ENCODE results near the gene ATP10D.
"Not testable (repeated sequence)": the region's sequence is repeated elsewhere in the genome, so short reads cannot be mapped to it uniquely, and the experiment has no call there.

The ATP10D gene

DNA sequence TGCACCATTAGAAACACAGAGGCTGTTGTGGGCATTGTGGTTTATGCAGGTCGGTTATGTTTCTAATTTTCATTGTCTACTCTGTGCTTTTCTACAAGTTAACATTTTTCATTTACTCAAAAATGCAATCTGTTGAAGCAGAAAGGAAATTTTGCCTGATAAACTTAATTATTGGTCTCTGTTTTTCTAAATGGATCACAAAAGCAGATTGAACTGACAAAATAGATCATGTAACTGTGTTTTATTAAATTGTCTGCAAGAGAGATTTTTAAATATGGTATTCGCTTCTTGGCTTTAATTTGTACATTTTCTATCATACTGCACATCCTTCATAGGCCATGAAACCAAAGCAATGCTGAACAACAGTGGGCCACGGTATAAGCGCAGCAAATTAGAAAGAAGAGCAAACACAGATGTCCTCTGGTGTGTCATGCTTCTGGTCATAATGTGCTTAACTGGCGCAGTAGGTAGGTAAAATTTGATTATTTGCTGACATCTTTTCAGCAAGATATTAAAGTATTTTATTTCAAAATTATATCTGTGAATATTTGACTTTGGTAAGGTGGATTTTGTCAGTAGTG is 50.6 kb downstream of the ATP10D start:
- DNase-seq (ENCODE audit: low spot score) = no peak

DNA sequence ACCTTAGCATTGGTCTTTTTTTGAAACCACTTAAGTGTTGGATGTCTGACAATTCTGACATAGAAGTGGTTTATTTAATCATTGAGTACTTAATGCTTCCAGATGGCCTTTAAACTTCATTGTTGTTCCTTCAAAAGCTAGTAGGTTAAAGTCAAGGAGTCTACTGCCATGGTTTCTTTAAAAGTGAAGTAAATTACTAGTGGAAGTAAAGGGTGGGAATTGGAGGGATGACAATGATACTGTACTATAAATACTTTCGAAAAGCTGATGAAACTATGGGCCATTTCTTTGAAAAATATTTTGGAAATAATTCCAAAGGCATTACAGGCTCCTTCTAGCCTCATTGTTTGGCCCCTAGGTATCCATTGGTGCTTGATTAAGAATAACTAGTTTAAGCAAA is 51.9 kb downstream of the ATP10D start:
- DNase-seq (ENCODE audit: low spot score) = no peak

DNA sequence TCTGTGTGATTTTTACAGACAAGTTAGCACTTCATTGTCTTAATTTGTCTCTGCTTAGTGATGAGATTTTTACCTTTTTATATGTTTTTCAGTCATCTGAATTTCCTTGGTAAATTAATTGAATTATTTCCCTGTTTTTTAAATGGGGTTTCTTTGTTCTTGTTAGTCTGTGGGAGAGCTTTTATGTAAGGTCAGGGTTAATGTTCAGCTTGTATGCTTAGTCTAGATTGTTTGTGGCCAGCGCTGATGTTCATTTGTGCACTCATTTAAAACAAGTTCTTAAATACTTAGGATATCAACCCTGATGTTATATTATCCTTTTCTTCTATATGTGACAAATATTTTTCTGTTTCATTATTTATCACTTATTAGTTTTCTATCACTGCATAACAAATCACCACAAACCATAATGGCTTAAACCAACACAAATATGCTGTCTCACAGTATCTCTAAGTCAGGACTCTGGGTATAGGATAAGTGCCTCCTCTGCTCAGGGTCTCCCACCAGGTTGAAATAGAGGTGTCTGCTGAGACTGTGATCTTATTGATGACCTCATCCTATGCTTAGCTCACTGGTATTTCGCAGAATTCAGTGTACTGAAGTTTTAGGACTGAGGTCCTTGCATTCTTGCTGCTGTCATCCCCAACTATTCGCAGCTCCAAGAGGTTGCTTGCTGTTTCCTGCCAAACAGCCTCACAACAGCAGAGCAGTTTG is 53.2 kb downstream of the ATP10D start:
- no peak for DNase-seq (ENCODE audit: low spot score)

DNA sequence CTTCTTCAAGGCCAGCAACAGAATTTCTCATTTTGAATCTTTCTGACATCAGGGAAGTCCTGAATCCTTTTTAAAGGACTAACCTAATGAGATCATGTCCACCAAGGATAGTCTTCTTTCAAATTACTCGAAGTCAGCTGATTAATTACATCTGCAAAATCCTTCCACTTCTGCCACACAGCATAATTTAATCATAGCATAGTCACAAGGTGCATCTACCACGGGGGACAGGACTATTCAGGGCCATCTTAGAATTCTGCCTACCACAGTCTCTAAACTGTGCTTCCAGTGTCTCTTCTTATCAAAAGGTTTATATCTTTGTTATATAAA is 53.7 kb downstream of the ATP10D start:
- no peak for DNase-seq (ENCODE audit: low spot score)

DNA sequence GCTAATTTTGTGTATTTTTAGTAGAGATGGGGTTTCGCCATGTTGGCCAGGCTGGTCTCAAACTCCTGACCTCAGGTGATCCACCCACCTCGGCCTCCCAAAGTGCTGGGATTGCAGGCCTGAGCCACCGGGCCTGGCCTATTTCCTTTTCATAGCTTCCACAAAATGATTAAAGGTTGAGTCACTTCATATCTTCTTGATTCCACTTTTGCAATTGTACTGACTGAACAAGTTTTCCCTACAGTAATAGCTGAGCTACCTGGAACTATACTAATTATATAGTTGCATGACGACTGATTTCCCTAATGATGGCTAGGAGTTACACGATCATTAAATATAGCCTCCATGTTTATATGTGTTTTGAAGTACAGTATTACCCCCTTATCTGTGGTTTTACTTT is 57.6 kb downstream of the ATP10D start:
- not testable (repeated sequence) for DNase-seq (ENCODE audit: low spot score)

DNA sequence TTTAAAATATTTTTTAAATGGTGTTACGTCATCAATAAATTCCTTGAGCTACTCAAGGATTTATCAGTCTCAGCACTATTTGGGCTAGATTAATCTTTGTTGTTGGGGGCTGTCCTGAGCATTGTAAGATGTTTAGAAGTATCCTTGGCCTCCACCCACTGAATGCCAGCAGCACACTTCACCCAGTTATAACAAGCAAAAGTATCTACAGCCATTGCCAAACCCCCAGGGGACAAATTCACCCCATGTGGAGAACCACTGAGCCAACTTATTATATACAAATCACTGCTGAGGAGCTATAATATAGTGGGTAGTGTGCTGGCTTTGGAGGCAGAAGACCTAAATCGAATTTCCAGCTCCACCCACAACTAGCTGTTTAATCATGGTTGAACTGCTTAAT is 58.3 kb downstream of the ATP10D start:
- DNase-seq (ENCODE audit: low spot score) = no peak

DNA sequence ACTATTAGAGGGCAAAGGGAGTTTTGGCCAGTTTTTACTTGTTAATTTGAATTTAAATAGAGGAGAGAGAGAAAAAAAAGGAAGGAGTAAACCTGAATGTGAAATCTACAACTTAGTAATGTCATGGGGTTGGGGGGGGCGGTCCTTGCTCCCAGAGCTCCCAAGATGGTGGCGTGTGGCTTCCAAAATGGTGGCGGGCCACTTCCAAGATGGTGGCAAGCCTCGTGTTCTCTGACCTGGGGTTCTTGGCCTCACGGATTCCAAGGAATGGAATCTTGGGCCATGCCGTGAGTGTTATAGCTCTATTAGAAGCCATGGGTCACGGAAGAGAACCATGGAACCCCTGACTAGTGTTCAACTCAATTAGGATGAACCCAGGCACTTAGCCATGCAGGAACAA is 65.3 kb downstream of the ATP10D start:
- not testable (repeated sequence) for DNase-seq (ENCODE audit: low spot score)

DNA sequence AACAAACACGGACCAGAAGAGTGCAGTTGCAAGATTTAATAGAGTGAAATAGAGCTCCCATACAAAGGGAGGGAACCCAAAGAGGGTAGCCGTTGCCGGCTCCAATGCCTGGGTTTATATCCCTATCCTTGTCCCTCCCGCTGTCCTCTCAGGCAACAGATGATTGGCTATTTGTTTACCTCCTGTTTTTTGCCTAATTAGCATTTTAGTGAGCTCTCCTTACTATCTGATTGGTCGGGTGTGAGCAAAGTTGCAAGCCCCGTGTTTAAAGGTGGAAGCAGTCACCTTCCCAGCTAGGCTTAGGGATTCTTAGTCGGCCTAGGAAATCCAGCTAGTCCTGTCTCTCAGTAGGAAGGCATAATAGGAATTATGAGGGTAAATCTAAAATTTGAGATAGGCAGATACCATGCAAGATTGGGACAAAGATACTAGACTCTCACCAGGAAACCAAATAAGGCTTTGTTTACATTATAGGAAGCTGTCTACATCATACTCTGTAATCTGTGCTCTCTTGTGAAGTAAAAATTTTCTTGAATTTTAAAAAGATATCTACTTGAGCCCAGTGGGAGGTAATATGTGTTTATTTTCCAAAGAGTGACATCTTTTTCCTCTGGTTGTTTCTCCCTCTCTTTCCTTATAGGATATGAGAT is 65.9 kb downstream of the ATP10D start:
- no peak for DNase-seq (ENCODE audit: low spot score)

DNA sequence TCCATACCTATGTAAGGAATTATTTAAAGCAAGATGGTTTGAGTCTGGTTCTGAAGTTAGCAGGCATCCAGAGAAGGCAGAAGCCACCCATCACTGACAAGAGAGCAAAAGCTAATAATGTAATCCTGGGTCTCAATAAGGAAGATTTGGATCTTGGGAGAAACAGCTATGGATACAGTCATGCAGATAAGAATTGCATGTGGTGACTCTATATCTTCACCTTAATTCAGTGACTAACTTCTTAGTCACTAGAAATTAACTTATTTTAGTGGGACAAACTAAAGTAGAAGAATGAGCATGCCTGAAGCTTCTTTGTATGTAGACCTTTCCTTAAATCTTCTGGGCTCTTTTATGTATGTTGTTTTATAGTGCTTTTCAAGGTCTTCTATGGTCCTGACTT is 66.6 kb downstream of the ATP10D start:
- no peak for DNase-seq (ENCODE audit: low spot score)

DNA sequence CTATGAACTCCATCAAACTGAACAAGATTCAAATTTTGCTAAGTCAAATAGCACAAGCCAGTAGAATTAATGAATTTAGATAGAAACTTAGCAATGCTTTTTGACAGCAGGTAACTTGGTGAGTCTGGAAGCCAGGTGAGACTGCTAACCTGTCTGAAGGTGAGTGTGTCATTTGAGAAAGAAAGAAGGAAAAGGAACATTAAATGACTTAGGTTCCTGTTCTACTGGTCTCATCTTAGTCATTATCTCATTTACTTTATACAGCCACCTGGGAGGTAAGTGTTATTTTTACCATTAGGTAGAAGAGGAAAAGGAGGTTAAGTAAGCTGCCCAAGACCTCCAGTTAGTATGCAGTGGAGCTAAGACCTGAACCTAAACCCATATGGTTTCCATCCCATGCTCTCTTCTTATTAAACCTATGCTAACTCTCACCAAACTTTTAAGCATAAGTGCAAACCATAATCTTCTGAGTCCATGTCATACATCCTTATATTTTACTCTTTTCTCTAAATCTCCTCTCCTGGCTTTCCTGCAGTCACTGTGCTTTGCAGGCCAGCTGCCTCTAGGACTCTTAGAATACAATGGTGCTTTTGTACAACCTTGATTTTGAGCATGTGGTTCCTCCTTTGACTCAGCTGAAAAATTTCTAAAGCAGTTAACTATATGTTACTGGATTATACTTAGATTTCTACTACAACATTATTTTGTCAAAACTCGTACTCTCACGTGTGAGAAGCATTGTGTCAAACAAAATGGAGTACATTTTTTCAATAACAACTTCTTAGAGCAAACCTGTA is 68.5 kb downstream of the ATP10D start:
- no peak for DNase-seq (ENCODE audit: low spot score)

DNA sequence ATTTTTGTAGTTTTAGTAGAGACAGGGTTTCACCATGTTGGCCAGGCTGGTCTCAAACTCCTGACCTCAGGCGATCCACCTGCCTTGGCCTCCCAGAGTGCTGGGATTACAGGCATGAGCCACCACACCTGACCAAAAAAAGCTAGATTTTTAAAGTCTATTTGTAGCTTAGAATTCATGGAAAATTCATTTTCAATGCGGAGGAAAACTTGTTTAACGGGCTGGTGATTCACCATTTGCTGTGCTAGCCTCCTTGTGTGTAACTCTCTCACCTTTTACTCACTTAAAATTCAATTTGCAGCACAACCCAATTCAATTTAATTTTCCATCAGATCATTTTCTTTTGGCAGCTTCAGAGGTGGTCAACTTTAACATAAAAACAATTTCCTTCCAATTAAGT is 70.8 kb downstream of the ATP10D start:
- DNase-seq (ENCODE audit: low spot score) = not testable (repeated sequence)

DNA sequence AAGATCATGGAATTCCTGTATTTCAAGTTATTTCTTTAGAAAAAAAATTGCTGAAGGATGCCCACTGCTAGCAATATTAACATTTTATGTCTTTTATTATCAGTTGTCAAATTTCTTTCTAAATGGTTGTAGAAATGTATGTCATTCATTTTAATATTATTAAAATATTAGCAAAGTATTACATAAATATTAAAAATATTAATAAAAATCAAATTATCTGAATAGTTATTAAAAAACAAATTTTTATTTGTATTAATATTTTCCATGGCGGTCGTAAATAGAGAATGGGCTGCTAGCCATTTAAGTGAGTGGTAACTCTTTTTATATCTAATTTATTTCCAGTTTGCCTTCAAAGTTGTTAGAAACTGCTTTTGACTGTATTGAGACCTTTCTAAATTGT is 72.2 kb downstream of the ATP10D start:
- no peak for DNase-seq (ENCODE audit: low spot score)

DNA sequence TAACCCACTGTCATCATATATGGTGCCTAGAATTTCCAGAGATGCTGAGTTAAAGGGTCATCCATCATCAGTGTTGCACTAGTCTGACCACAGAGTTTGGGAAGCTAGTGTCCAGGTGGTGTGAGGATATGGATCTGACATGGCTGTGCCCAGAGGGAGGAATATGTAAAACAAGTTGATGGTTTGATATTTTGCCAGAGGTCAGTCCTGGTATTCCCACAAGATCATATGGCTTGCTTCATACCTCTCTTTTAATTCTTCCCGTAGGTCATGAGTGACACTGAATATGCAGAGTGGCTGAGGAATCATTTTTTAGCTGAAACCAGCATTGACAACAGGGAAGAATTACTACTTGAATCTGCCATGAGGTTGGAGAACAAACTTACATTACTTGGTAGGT is 75.6 kb downstream of the ATP10D start:
- no peak for DNase-seq (ENCODE audit: low spot score)

DNA sequence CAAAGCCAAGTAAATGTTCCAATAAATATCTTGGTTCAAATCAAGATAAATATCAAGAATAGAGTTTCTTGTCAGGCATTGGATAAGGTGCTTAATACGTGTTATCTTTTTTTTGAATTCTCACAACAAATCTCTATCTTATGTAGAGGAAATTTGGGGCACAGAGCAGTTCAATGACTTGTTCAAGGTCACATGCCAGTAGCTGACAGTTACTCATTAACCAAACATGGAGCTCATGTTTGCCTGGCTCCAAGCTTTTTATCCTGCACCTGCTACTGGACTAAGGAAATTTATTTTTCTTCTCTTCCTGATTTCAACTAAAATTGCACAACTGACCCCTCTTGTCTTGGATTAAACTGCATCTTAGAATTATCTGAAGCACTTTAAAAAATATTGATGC is 76.3 kb downstream of the ATP10D start:
- DNase-seq (ENCODE audit: low spot score) = no peak

DNA sequence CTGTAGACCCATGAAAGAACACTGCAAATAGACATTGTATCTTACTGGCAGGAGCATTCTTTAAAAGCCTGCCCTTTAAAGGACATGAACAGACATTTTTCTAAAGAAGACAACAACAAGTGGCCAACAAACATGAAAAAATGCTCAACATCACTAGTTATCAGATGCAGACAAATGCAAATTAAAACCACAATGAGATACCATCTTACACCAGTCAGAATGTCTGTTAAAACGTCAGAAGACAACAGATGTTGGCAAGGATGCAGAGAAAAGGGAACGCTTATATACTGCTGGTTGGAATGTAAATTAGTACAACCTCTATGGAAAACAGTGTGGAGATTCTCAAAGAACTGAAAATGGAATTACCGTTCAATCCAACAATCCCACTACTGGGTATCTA is 77.2 kb downstream of the ATP10D start:
- no peak for DNase-seq (ENCODE audit: low spot score)

DNA sequence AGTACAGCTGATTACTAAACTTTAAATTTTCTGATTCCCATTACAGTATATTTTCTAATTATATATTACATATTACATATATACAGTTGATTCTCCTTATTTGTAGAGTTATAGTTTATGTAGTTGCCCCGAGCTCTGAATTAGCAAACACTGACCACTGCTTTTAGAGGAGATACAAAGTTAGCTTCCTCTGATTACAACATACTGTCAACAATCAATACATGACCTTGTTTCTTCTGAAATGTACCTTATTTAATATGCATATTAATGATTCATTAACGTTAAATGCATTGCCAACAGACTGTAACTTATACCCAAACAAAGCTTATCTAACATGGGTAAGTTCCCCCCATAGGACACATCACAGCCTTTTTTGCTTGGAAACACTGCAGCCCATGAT is 81.5 kb downstream of the ATP10D start:
- no peak for DNase-seq (ENCODE audit: low spot score)

DNA sequence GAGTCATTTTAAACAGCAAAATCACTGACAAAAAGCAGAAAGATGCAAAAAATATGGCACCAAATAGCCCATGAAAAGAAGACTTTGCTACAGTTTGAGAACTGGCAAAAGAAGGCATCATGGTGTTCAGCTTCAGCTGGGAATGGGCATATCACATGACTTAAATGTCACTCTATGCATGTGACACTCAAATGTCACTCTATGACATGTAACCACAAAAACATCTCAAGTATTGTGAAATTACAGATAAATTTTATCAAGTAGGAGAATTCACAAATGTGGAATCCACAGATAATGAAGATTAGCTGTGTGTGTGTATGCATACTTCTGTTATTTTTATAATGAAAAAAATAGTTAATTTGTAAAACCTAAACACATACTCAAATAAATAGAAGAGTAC is 81.9 kb downstream of the ATP10D start:
- no peak for DNase-seq (ENCODE audit: low spot score)

DNA sequence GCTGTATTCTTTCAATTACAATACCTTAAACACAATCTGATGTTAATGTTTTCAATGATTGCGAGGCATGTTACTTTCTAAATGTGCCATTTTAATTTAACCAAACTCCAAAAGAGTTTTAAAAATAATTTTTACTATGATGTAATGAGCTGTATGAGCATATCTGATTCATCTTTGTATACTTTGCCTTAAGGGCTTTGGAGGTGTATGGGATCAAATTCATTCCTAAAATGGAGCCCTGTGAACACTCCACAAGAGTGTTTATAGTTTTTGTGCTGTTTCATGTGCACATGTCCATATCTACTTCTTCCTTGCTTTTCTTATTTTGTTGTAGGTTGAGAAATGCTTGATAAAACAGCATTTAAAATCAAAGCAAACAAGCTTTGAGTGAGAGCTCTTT is 82.4 kb downstream of the ATP10D start:
- no peak for DNase-seq (ENCODE audit: low spot score)

DNA sequence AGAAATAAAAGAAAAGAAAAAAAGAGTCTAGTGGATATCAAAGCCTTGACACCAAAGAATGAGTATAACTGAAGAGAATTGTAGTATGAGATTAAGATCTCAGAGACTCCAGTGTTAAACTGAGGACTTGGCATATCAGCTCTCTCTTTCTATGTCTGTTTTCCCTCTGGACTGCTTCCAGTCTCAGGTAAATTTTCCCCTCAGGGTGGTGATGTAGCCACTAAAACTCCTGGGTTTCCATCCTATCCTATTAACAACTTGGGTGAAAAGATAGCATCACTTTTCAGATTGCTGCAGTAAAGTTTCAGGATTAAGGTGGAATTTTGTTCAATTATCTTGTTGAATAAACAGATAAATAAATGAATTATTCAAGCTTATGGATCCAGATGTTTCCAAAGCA is 85.7 kb downstream of the ATP10D start:
- no peak for DNase-seq (ENCODE audit: low spot score)

DNA sequence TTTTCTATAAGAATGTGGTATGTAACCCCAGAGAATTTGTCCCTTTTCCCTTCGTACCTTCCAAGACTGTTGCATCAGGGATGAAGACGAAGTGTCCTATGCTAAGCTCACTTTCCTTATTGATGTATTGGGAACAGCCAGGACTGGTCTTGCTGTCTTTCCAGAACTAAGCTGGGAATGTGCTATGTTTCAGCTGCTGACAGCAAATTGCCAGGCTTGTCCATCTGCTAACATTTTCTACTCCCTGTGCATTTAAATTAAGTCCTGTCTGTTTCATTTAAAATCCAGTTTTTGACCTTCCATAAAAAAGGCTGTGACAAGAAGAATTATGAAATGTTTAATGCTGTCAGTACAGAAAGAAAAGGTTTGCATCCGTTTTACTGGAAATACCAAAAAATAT is 87.9 kb downstream of the ATP10D start:
- DNase-seq (ENCODE audit: low spot score) = no peak

DNA sequence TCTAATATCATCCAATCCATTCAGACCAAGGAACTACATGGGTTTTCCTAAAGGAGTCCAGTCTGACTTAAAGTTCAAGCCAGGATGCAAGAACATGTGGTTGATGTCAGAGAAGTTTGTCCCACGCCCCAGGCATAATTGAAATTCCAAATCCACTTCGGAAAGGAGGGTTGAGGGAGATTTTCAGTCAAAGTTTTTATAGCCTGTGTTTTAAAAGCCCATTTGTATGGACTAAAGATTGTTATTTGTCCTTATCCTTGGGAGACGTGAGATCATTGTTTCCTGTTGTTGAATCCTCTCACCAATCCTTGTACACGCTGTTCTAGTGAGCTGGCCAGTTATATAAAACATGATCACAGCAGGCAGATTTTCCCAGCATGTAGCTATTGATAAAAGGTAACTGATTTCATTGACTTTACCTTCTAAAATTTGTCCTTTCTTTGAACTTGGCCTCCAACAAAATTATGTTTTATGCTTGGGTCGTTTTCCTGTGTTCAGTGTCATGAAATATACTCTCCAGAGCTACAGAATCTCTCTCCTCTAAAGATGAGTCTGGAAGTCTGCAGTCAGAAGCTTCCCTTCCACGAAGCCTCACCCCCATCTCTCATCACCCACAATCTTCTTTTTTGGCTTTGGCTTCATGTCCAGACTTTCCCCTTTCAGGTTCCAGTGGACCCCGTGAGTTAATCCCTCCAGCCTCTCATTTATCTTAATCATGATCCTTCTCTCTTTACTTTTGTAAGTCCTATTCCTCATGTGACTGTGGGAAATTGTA is 92.9 kb downstream of the ATP10D start:
- no peak for DNase-seq (ENCODE audit: low spot score)

DNA sequence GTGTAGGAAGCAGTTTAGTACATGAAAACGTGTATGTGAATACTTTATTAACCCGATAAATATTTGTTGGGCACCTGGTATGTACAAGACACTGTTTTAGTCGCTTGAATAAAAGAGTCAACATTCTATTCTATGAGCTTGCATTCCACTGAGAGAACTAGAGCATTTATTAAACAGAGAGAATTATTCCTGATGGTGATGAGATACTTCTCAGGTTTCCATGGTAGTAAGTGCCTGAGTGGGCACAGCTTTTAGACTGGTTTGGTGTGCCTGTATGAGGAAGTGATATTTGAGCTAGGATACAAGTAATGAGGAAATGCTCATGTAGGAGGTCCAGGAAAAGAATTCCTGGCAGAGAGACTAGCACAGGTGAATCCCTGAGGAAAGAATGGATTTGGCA is 94.2 kb downstream of the ATP10D start:
- peak; percentile 28 for DNase-seq (ENCODE audit: low spot score)

All from iPS-NIHi11 (cell line).